ENCODE measurements around the gene RUFY1. TPM values are rescaled to one million over a fixed set of nuclear protein-coding genes. Genes with fewer than 3 reads are reported as not detected.
A peak's percentile ranks its signal among the peaks of the same experiment; 100 is the strongest.

RUFY1 gene
- total RNA-seq, 1 experiment from 2014 or later, result 45.7 TPM

- H3K36me3 Mint-ChIP-seq (ENCODE audit: insufficient read depth in 1 of 3, low read depth in 3 of 3), result peaks cover 74 to 92% (median 88%) of the 10 kb centered on the region in 3 experiments
- H3K23me2 ChIP-seq (ENCODE audit: insufficient read length, low read depth, low read length, poor library complexity, severe bottlenecking), result peaks cover 5% of the 10 kb centered on the region
- peaks cover 29% of the 10 kb centered on the region for H3K79me2 ChIP-seq (ENCODE audit: insufficient read depth, low read length)
- H4K91ac ChIP-seq (ENCODE audit: insufficient read length, low read depth, low read length), result no peak overlapping the region
- no peak overlapping the region for H3K4me2 ChIP-seq (ENCODE audit: insufficient read depth, insufficient read length, low read length)
- no peak overlapping the region for H2BK12ac ChIP-seq (ENCODE audit: insufficient read length, low read depth, low read length)
- no peak overlapping the region for H2AK5ac ChIP-seq (ENCODE audit: insufficient read length, low read length)
- no peak overlapping the region for H3K4ac ChIP-seq (ENCODE audit: low read depth, low read length)
- peaks cover 2 to 3% of the 10 kb centered on the region in 2 experiments; a peak in 3 of 5 replicates for H3K9me3 Mint-ChIP-seq
- H3K27me3 Mint-ChIP-seq (ENCODE audit: low read depth), result peaks cover 3% of the 10 kb centered on the region; the same call in 1 of the 2 replicates
- no peak overlapping the region for H2BK20ac ChIP-seq (ENCODE audit: low read depth, low read length, poor library complexity, severe bottlenecking)
- H3K79me1 ChIP-seq (ENCODE audit: insufficient read depth, low read depth, low read length, poor library complexity, severe bottlenecking), result peaks cover 10% of the 10 kb centered on the region
- H2AFZ ChIP-seq (ENCODE audit: low read length), result no peak overlapping the region
- TF ChIP-seq CTCF (conservative IDR thresholded peaks at IDR 0.05), result no peak
- H3K9ac ChIP-seq (ENCODE audit: extremely low read depth, insufficient read length, low read length), result no peak overlapping the region
- H2BK120ac ChIP-seq (ENCODE audit: low read depth, low read length, poor library complexity, severe bottlenecking), result no peak overlapping the region
- H2BK15ac ChIP-seq (ENCODE audit: low read depth, low read length), result no peak overlapping the region
- no peak overlapping the region for H3K27ac ChIP-seq (ENCODE audit: insufficient read length, low read depth, low read length)
- no peak overlapping the region for H3T11ph ChIP-seq (ENCODE audit: low read length)
- H4K5ac ChIP-seq (ENCODE audit: insufficient read length, low read depth, low read length), result no peak overlapping the region
- no peak overlapping the region for H4K8ac ChIP-seq (replicated peaks; ENCODE audit: insufficient read length, low read depth, low read length)
- H3K4me1 ChIP-seq (ENCODE audit: insufficient read depth, low read length), result peaks cover 3% of the 10 kb centered on the region
- no peak overlapping the region for H3K56ac ChIP-seq (ENCODE audit: insufficient read length, low read depth, low read length)
- DNase-seq, result no peak
- H3K9me3 ChIP-seq (ENCODE audit: control insufficient read depth, low read depth, low read length), result no peaks in the 10 kb centered on the region
- no CpG with 5 or more reads among the region's 6 CpGs for WGBS (ENCODE audit: extremely low coverage, insufficient read length, low lambda C conversion rate)
- H3K14ac ChIP-seq (ENCODE audit: insufficient read depth, low read length), result no peak overlapping the region
- H3K4me1 Mint-ChIP-seq, result peaks cover 41 to 52% of the 10 kb centered on the region in 2 experiments
- no peak overlapping the region for H3K23ac ChIP-seq (ENCODE audit: insufficient read length, low read depth, low read length)
- H3K27me3 ChIP-seq (ENCODE audit: insufficient read depth, low read length), result no peaks in the 10 kb centered on the region
- H3K4me3 Mint-ChIP-seq, result peak overlapping the region; percentile 57 to 73
- no peaks in the 10 kb centered on the region for H4K20me1 ChIP-seq (ENCODE audit: control insufficient read depth, insufficient read depth, insufficient read length)
- no peak overlapping the region for H2BK5ac ChIP-seq (ENCODE audit: insufficient read length, low read length)
- peak overlapping the region in 2 of 3 experiments; percentile 29 to 88; a peak in 3 of 7 replicates for H3K27ac Mint-ChIP-seq
- no peak overlapping the region for H3K18ac ChIP-seq (ENCODE audit: insufficient read length, low read depth, low read length)
Observed at GRCh38 chr5:179618923-179619554, 68.7 kb downstream of the RUFY1 start.

All from H9 (cell line).